GM19328 (cell line): Measurements from ENCODE around the gene SRBD1.

Source experiments
- ATAC-seq: cut with Tn5 transposase; IDR thresholded peaks from one replicate; pipeline ENCODE4 v1.9.1; 2021; ENCODE audit warnings: mild to moderate bottlenecking, moderate library complexity; ENCODE audit not compliant: unreplicated experiment

Gene SRBD1

GRCh38 chr2:45559436-45559835 is 51.6 kb downstream of the SRBD1 start:
- no peak for ATAC-seq

GRCh38 chr2:45554742-45555140 is 56.3 kb downstream of the SRBD1 start:
- ATAC-seq = no peak

- ATAC-seq = no peak
These were observed 56.9 kb downstream of the SRBD1 start for GRCh38 chr2:45554073-45554741.

GRCh38 chr2:45551862-45552261 is 59.2 kb downstream of the SRBD1 start:
- no peak for ATAC-seq

- ATAC-seq = no peak
These were observed 65.1 kb downstream of the SRBD1 start for GRCh38 chr2:45545943-45546342.

- ATAC-seq = no peak
These were observed 67.8 kb downstream of the SRBD1 start for GRCh38 chr2:45543257-45543656.

GRCh38 chr2:45542013-45542412 is 69.1 kb downstream of the SRBD1 start:
- ATAC-seq = no peak

GRCh38 chr2:45541450-45541849 is 69.6 kb downstream of the SRBD1 start:
- no peak for ATAC-seq

- ATAC-seq = no peak
These were observed 70.1 kb downstream of the SRBD1 start for GRCh38 chr2:45540942-45541341.

GRCh38 chr2:45533771-45534170 is 77.3 kb downstream of the SRBD1 start:
- no peak for ATAC-seq

- no peak for ATAC-seq
These were observed 78.9 kb downstream of the SRBD1 start for GRCh38 chr2:45532181-45532580.

- ATAC-seq = no peak
These were observed 87.1 kb downstream of the SRBD1 start for GRCh38 chr2:45524016-45524415.

- ATAC-seq = no peak
These were observed 92.5 kb downstream of the SRBD1 start for GRCh38 chr2:45518546-45518945.

GRCh38 chr2:45510701-45511420 is 100.2 kb downstream of the SRBD1 start:
- ATAC-seq = no peak

GRCh38 chr2:45506756-45507155 is 104.3 kb downstream of the SRBD1 start:
- no peak for ATAC-seq

GRCh38 chr2:45505138-45505537 is 105.9 kb downstream of the SRBD1 start:
- ATAC-seq = no peak

GRCh38 chr2:45498661-45499550 is 112.2 kb downstream of the SRBD1 start:
- ATAC-seq = no peak

GRCh38 chr2:45497355-45497754 is 113.7 kb downstream of the SRBD1 start:
- no peak for ATAC-seq

GRCh38 chr2:45496869-45497268 is 114.2 kb downstream of the SRBD1 start:
- no peak for ATAC-seq

GRCh38 chr2:45494978-45495293 is 116.1 kb downstream of the SRBD1 start:
- ATAC-seq = no peak

GRCh38 chr2:45494275-45494977 is 116.6 kb downstream of the SRBD1 start:
- no peak for ATAC-seq
